ENCODE data around the gene KCNMB2. TPM values are rescaled to one million over a fixed set of nuclear protein-coding genes. Genes with fewer than 3 reads are reported as not detected.

Gene KCNMB2
- total RNA-seq (2022) (not detected in 2 replicates), Bru-seq, nascent RNA (percentile 12 among the genes with signal in this experiment), BruChase-seq, experiment 1, labeled RNA remaining after a 2-hour chase (percentile 22 among the genes with signal in this experiment), BruChase-seq, experiment 2, labeled RNA remaining after a 6-hour chase (not detected)
- long read RNA-seq: 0 reads

- Mint-ChIP-seq H3K4me3 (ENCODE audit: unreplicated experiment) (peak within 1 kb of the TSS; percentile 76), H3K36me3 (ENCODE audit: insufficient read depth, unreplicated experiment) (no peaks in the 10 kb centered on the region), H3K9me3 (ENCODE audit: unreplicated experiment) (no peaks in the 10 kb centered on the region), H3K27me3 (ENCODE audit: insufficient read depth, unreplicated experiment) (peaks cover 5% of the 10 kb centered on the region), H3K27ac (ENCODE audit: unreplicated experiment) (peak within 1 kb of the TSS; percentile 33), H3K4me1 (ENCODE audit: low read depth, unreplicated experiment) (peaks cover 8% of the 10 kb centered on the region)
- ChIA-PET POLR2A (interaction anchor here (0.5 kb wide), 1 partner anchor 505 kb away, joined by 8 read pairs; no protein-coding TSS in a partner anchor), CTCF (no interaction called here)
- no peak for TF ChIP-seq CTCF (IDR thresholded peaks at IDR 0.05; ENCODE audit: insufficient read depth in 1 of 2, low read depth in 1 of 2, low read length in 1 of 2, severe bottlenecking in 1 of 2, unreplicated experiment in 1 of 2)
- peak within 1 kb of the TSS; percentile 24 for H3K4me3 ChIP-seq (ENCODE audit: low read depth, low read length)
- H3K9me3 ChIP-seq: no peaks in the 10 kb centered on the region
- H3K36me3 ChIP-seq (ENCODE audit: control insufficient read depth, insufficient read depth, low read length): no peaks in the 10 kb centered on the region
- intact Hi-C loops (cut with micrococcal nuclease; ENCODE audit: unreplicated experiment): no loop called here
- peak in 1 of 2 experiments; percentile 3 for DNase-seq
- no TSS peak for BruUV-seq (replicated peaks)
- peaks cover 13% of the 10 kb centered on the region; the same call in 1 of the 2 replicates for H3K4me1 ChIP-seq
- no peaks in the 10 kb centered on the region for H3K27me3 ChIP-seq (replicated peaks; ENCODE audit: control insufficient read depth, insufficient read depth, low read length)
Measured at GRCh38 chr3:178536211-178537079, at the start of gene KCNMB2. TSS of gene KCNMB2 (plus strand) at chr3:178536436.

GRCh38 chr3:178486903-178487302, 49.3 kb upstream of the KCNMB2 start:
- no peaks in the 10 kb centered on the region for H3K9me3 ChIP-seq
- peaks cover 8% of the 10 kb centered on the region; the same call in 1 of the 2 replicates for H3K4me1 ChIP-seq
- no peak for DNase-seq
- no peak overlapping the region for H3K4me3 ChIP-seq (ENCODE audit: low read depth, low read length)
- ChIA-PET CTCF (no interaction called here), POLR2A (no interaction called here)
- Mint-ChIP-seq H3K4me3 (ENCODE audit: unreplicated experiment) (no peak overlapping the region), H3K9me3 (ENCODE audit: unreplicated experiment) (no peaks in the 10 kb centered on the region), H3K4me1 (ENCODE audit: low read depth, unreplicated experiment) (no peaks in the 10 kb centered on the region), H3K27ac (ENCODE audit: unreplicated experiment) (no peak overlapping the region), H3K36me3 (ENCODE audit: insufficient read depth, unreplicated experiment) (no peaks in the 10 kb centered on the region), H3K27me3 (ENCODE audit: insufficient read depth, unreplicated experiment) (no peaks in the 10 kb centered on the region)
- no peaks in the 10 kb centered on the region for H3K27me3 ChIP-seq (replicated peaks; ENCODE audit: control insufficient read depth, insufficient read depth, low read length)
- TF ChIP-seq CTCF (IDR thresholded peaks at IDR 0.05; ENCODE audit: insufficient read depth in 1 of 2, low read depth in 1 of 2, low read length in 1 of 2, severe bottlenecking in 1 of 2, unreplicated experiment in 1 of 2): no peak
- BruUV-seq (replicated peaks): no TSS peak
- intact Hi-C loops (cut with micrococcal nuclease; ENCODE audit: unreplicated experiment): no loop called here
- H3K36me3 ChIP-seq (ENCODE audit: control insufficient read depth, insufficient read depth, low read length): no peaks in the 10 kb centered on the region

- DNase-seq: no peak
- H3K27ac Mint-ChIP-seq (ENCODE audit: unreplicated experiment): no peak overlapping the region
- H3K4me1 Mint-ChIP-seq (ENCODE audit: low read depth, unreplicated experiment): no peaks in the 10 kb centered on the region
- intact Hi-C loops (cut with micrococcal nuclease; ENCODE audit: unreplicated experiment): no loop called here
- H3K36me3 Mint-ChIP-seq (ENCODE audit: insufficient read depth, unreplicated experiment): no peaks in the 10 kb centered on the region
- no peak overlapping the region for H3K4me3 Mint-ChIP-seq (ENCODE audit: unreplicated experiment)
- BruUV-seq (replicated peaks): no TSS peak
- Histone ChIP-seq H3K4me1 (peaks cover 8% of the 10 kb centered on the region; the same call in 1 of the 2 replicates), H3K9me3 (no peaks in the 10 kb centered on the region), H3K27me3 (replicated peaks; ENCODE audit: control insufficient read depth, insufficient read depth, low read length) (no peaks in the 10 kb centered on the region), H3K4me3 (ENCODE audit: low read depth, low read length) (no peak overlapping the region), H3K36me3 (ENCODE audit: control insufficient read depth, insufficient read depth, low read length) (no peaks in the 10 kb centered on the region)
- no peak for TF ChIP-seq CTCF (IDR thresholded peaks at IDR 0.05; ENCODE audit: insufficient read depth in 1 of 2, low read depth in 1 of 2, low read length in 1 of 2, severe bottlenecking in 1 of 2, unreplicated experiment in 1 of 2)
- ChIA-PET POLR2A (no interaction called here), CTCF (no interaction called here)
- no peaks in the 10 kb centered on the region for H3K9me3 Mint-ChIP-seq (ENCODE audit: unreplicated experiment)
- H3K27me3 Mint-ChIP-seq (ENCODE audit: insufficient read depth, unreplicated experiment): no peaks in the 10 kb centered on the region
Measured at GRCh38 chr3:178487752-178488151, 48.5 kb upstream of the KCNMB2 start.

Data from Caco-2 (cell line).